8988T (cell line): Measurements from ENCODE around the gene TMC7.

Source experiments
- DNase-seq: peaks from one replicate; pipeline ENCODE4 v3.0.0; 2011

TMC7 gene

GRCh38 chr16:19033761-19034160 lies 50.0 kb downstream of the TMC7 start:
- no peak for DNase-seq

DNA sequence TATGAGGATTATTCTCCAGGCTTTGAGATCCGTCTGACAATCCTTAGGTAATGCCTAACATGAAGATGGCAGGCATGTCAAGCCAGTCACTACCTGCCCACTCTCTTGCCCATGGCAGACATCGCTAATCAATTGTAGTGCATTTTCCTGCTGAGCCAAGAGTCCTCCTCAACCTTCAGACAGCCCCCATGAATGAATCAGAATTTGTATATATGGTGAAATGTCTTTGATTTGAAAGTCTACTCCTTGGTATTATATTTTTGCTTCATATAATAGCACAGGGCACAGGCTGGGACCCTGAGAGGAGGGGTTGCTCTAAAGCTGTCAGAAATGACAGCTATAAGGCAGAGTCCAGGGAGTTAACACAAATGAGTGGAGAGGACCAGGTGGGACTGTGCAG lies 56.7 kb downstream of the TMC7 start:
- no peak for DNase-seq

DNA sequence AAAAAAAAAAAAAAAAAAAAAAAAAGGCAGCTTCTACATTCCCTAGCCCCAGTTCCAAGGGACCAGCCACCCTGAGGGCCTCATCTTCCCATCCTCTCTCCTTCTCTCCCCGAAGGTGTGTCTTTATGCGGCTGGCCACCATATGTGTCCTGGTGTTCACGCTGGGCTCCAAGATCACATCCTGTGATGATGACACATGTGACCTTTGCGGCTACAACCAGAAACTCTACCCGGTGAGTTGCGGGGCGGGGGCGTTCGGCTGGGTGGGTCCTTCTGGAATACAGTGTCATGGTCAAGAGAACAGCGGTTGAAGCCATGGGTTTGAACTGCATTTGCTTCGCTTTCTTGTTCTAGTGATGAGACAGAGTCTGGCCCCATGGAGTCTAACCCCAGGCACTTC lies 61.0 kb downstream of the TMC7 start:
- no peak for DNase-seq

- DNase-seq: no peak
Measured at GRCh38 chr16:19046062-19046461, 62.3 kb downstream of the TMC7 start.

DNA sequence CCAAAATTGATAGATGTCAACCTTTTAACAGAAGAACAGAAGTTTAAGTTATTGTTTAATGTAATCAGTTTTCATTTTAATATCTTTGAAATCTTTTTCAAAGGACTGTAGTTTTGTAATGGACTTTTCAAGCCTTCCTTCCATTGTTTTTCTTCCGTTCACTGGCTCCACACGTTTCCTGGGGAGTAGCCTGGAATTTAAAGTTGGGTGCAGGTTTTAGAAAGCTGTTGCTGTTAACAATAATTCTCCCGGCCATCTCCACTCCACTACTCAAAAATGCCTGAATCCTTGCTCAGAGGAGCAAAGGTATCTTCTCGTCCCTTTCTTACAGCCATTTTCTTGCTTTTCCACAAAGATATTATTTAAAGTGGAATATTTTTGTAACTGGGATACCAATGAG lies 79.0 kb downstream of the TMC7 start:
- no peak for DNase-seq

DNA sequence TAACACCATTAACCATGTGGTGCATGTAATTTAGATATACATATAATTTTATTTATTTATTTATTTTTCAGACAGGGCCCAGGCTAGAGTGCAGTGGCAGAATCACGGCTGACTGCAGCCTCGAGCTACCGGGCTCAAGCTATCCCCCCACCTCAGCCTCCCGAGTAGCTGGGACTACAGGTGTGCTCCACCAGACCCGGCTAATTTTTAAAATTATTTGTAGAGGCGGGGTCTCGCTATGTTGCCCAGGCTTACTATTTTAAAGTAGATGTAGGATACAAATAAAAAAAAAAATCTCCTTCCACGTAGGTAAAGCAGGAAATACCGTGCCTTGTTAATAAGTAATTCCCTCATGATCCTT lies 83.2 kb downstream of the TMC7 start:
- DNase-seq: no peak

DNA sequence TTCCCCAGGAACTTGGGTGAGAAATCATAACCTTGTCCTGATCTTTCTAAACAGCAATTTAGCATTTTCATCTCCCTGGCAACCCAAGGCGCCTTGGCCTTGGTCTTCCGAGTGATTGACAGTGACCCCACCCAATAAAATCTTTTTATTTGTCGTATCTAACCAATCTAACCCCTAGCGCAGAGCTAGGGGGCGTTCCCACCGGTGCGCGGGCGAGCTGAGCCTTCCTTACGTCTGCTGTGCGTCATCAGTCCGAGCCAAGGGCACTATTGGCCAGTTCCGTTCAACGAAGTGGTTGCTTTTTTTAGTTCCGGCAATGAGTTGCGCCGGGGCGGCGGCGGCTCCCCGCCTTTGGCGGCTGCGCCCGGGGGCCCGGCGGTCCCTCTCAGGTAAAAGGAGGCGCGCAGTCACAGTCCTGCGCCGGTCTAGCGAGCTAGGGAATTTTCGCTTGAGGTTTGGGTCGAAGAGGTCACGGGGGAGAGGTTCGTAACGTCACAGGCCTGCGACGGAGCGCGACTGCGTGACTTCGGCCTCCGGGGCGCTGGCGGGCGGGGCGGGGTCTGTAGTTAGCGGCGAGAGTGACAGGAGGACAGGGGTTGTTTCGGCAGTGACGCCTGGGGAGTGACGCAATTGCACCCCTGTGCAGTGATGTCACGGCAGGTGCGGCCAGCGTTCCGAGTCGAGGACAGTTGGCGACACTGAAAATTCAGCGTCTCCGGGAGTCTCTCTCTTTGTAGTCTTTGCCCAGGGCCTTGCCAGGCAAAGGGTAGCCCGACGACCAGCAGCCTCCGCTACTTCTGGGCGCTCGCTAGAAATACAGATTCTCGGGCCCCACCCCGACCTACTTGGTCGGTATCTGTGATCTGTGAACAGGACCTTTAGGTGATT lies 83.9 kb downstream of the TMC7 start, which contains the start of gene COQ7:
COQ7 (plus strand) TSS at position 266 of the 888 bp plus-strand sequence; CDS start at position 317, 51 bp downstream.
- peak; percentile 51 for DNase-seq

GRCh38 chr16:19068237-19068815 lies 84.6 kb downstream of the TMC7 start:
- no peak for DNase-seq

GRCh38 chr16:19071811-19072777 lies 88.4 kb downstream of the TMC7 start:
- peak; percentile 20 for DNase-seq

DNA sequence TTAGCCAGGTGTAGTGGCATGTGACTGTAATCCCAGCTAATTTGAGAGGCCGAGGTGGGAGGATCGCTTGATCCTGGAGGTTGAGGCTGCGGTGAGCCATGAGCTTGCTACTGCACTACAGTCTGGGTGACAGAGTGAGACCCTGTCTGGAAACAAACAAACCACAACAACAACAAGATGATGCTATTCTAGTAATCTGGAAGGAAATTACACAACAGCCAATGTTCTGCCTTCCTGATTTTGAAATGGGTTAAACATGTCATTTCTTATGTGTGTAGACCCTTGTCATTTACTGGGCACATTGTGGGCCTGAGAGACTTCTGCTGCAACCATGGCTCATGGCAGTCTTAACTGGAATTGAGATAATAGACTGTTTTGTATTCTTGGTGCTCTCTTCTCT lies 89.6 kb downstream of the TMC7 start:
- no peak for DNase-seq

DNA sequence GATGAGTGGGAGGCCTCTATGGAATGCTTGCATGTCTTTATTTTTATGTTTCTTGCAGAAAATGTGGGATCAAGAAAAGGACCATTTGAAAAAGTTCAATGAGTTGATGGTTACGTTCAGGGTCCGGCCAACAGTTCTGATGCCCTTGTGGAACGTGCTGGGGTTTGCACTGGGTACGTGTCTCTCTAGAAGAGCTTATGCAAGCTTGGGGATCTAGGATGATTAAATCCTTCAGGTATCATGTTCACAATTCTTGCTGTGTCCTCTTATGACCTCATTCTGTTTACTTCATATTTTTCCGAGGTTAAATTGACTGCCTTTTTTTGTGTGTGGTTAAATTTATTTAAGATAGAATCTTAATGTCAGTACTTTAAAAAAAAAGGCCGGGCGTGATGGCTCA lies 90.1 kb downstream of the TMC7 start:
- no peak for DNase-seq

GRCh38 chr16:19075511-19075910 lies 91.8 kb downstream of the TMC7 start:
- DNase-seq: no peak

DNA sequence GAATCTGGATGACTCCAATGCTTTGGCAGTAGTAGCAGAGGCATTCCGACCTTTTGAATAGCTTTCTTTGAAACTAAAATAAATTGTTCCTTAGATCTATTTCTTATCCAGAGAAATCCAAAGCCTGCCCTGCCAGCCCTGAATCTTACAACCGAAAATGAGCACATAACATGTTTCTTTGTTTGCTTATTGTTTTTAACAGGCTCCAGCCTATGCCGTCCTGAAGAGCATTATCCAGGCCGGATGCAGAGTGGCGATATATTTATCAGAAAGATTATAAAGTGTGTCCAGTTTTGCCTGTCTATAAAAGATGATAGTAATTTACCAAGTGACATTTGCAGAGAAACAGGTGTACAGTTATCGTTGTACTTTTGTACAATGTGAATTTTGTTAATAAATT lies 94.1 kb downstream of the TMC7 start:
- no peak for DNase-seq

GRCh38 chr16:19083670-19084069 lies 99.9 kb downstream of the TMC7 start:
- no peak for DNase-seq

GRCh38 chr16:19084139-19084538 lies 100.4 kb downstream of the TMC7 start:
- DNase-seq: no peak

DNA sequence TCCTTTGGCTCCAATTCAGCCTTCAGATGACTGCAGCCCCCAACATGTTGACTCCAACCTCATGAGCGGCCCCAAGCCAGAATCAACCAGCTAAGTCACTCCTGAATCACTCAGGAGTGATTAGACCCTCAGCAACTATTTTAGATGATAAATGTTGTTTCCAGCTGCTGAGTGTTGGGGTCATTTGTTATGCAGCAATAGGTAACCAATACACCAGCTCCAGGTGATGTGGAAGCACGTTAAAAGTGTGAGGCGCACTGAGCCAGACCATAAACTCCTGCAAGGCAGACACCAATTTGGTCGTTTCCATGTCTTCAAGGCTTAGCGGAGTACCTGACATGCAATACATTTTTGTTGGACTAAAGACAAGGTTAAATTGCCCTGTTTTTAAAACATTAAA lies 101.1 kb downstream of the TMC7 start:
- no peak for DNase-seq

GRCh38 chr16:19085679-19086200 lies 102.0 kb downstream of the TMC7 start:
- DNase-seq: no peak

DNA sequence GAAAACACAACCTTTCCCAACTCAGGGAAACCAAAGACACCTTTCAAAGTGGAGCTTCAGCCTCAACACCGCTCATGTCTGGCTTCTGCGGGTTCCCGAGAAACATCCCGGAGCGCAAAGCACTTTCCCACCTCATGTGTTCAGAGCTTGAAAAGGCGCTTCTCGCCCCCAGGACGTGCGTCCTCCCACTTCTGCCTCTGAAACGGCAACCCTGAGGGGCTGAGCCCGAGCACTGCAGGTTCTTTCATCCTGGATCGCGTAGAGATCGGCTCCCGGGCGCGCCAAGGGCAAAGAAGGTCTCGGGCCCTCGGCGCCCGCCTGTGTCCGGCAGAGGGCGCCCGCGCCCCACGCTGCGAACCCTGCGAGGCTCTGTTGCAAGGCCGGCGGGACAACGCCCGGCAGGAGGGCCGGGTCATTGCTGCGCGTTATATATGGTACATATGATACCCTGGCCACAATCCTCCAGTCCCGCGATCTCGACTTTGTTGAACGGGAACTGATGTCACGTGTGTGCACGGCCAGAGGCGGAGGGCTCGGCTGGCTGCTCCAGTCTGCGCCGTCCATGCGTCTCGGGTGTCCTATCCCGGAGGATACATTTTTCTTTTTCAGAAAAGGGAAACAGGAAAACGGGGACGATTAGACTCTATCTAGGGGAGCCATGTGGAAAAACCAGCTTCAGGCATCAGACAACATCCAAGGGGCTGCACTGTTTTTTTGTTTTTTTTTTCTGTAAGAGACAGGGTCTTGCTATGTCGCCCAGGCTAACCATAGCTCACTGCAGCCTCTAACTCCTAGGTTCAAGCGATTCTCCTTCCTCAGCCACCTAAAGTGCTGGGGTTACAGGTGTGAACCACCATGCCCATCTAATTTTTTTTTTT lies 102.8 kb downstream of the TMC7 start:
- peak; percentile 61 for DNase-seq

- no peak for DNase-seq
Measured at GRCh38 chr16:19088341-19088916, 104.7 kb downstream of the TMC7 start.

DNA sequence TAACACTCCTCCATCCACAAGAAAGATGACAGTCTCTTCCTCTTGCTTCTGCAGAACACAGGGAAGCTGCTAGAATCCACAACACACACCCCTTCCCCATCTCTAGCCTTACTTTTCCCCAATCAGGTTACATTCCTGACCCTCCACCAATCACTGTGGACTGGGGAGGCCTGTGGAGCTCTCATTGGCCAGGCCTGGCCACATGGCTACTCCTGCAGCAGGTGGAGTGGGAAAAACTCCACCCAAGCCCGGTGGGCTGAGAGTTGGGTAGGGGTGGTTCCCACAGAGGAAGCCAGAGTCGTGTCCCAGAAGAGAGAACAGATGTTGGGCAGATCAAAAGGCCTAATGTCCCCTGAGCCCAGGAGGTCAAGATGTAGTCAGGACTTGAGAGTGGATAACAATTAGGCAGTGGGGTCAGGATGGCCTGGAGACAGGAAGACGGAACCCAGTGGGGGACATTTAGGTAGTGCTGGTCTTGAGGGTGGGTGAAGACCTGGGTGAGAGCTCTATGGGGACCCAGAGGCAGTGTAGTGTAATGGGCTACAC lies 105.7 kb downstream of the TMC7 start:
- DNase-seq: no peak

DNA sequence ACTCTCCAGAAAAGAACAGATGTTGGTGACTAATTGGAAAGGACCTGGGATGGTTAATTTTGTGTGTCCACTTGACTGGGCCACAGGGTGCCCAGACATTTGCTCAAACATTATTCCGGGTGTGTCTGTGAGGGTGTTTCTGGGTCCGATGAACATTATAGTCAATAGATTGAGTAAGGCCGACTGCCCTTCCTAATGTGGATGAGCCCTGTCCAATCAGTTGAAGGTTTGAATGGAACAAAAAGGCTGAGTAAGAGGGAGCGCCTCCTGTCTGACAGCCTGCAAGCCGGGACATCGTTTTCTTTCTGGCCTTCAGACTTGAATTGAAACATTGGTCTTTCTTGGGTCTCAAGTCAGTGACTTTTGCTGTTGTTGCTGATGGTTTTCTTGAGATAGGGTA lies 107.2 kb downstream of the TMC7 start:
- DNase-seq: no peak
